HTERT RPE-1 (cell line): ENCODE measurements around the gene LRRC3.
"Not testable (repeated sequence)": the region's sequence is repeated elsewhere in the genome, so short reads cannot be mapped to it uniquely, and the experiment has no call there.

ENCODE experiments used
- in situ Hi-C: fragments of 300-500 bp; cut with MboI; formaldehyde crosslinking; loops from 4 replicates; pipeline ENCODE4 v1.14.3; 2020; ENCODE audit warnings: low sequenced_read_pairs

LRRC3 gene

GRCh38 chr21:44494956-44495355 lies 39.6 kb downstream of the LRRC3 start:
- in situ Hi-C loops = no loop called here

GRCh38 chr21:44495611-44496563 lies 40.6 kb downstream of the LRRC3 start:
- in situ Hi-C loops = no loop called here

- in situ Hi-C loops = no loop called here
Observed at GRCh38 chr21:44496564-44497550, 41.5 kb downstream of the LRRC3 start.

GRCh38 chr21:44497703-44498126 lies 42.4 kb downstream of the LRRC3 start:
- in situ Hi-C loops = no loop called here

GRCh38 chr21:44498280-44499210 lies 43.2 kb downstream of the LRRC3 start:
- in situ Hi-C loops = no loop called here

GRCh38 chr21:44499211-44499560 lies 43.9 kb downstream of the LRRC3 start:
- in situ Hi-C loops = no loop called here

GRCh38 chr21:44499631-44500030 lies 44.3 kb downstream of the LRRC3 start:
- in situ Hi-C loops = no loop called here

GRCh38 chr21:44500111-44500510 lies 44.8 kb downstream of the LRRC3 start:
- in situ Hi-C loops = no loop called here

GRCh38 chr21:44502171-44502958 lies 47.1 kb downstream of the LRRC3 start:
- in situ Hi-C loops = no loop called here

GRCh38 chr21:44503006-44503889 lies 47.9 kb downstream of the LRRC3 start:
- in situ Hi-C loops = not testable (repeated sequence)

- in situ Hi-C loops = no loop called here
Observed at GRCh38 chr21:44503901-44504399, 48.6 kb downstream of the LRRC3 start.

GRCh38 chr21:44505673-44506278 lies 50.5 kb downstream of the LRRC3 start:
- in situ Hi-C loops = no loop called here

GRCh38 chr21:44506279-44507255 lies 51.3 kb downstream of the LRRC3 start:
- in situ Hi-C loops = no loop called here

GRCh38 chr21:44507673-44508425 lies 52.5 kb downstream of the LRRC3 start:
- in situ Hi-C loops = no loop called here

- in situ Hi-C loops = no loop called here
Observed at GRCh38 chr21:44508426-44508710, 53.1 kb downstream of the LRRC3 start.

- in situ Hi-C loops = no loop called here
Observed at GRCh38 chr21:44508711-44509445, 53.6 kb downstream of the LRRC3 start.
